Breast epithelium (tissue), 4 donors: Measurements from ENCODE around the gene VEPH1. TPM values are rescaled to one million over a fixed set of nuclear protein-coding genes. Genes with fewer than 3 reads are reported as not detected.
"Not testable (repeated sequence)": the region's sequence is repeated elsewhere in the genome, so short reads cannot be mapped to it uniquely, and the experiment has no call there.

Experiments used
- DNase-seq, 2 donors: peaks; one replicate each; pipeline ENCODE4 v3.0.0-alpha.2; 2019; ENCODE audit warnings: low spot score in 2 of 2
- H3K27ac ChIP-seq, 2 donors: fragments of 200-600 bp; sonication (generic) in 1 of 2; one replicate each; pipeline ENCODE4 v1.5.1; 2016 to 2019; ENCODE audit warnings: mild to moderate bottlenecking in 1 of 2
- H3K27me3 ChIP-seq, 2 donors: fragments of 200-600 bp; sonication (generic) in 1 of 2; one replicate each; pipeline versions ENCODE4 v1.5.1 to v1.6.0; 2017 to 2019; ENCODE audit warnings: control low read depth in 1 of 2, mild to moderate bottlenecking in 1 of 2
- H3K36me3 ChIP-seq: fragments of 200-600 bp; one replicate; pipeline ENCODE4 v1.5.1; 2019
- H3K4me1 ChIP-seq, 2 donors: fragments of 200-600 bp; sonication (generic); one replicate each; pipeline ENCODE4 v1.5.1; 2016 to 2019; ENCODE audit warnings: control low read depth in 1 of 2
- H3K4me3 ChIP-seq, 3 donors: fragments of 200-600 bp; sonication (generic); 1 replicate in 2 of 3; 2 replicates in 1 of 3; pipeline ENCODE4 v1.5.1; 2016 to 2019; ENCODE audit warnings: mild to moderate bottlenecking in 3 of 3, moderate library complexity in 2 of 3
- H3K9me3 ChIP-seq, 2 donors: fragments of 200-600 bp; sonication (generic) in 1 of 2; one replicate each; pipeline ENCODE4 v1.5.1; 2016 to 2019; ENCODE audit warnings: control low read depth in 1 of 2
- POLR2A ChIP-seq: fragments of 450-650 bp; IDR thresholded peaks from one replicate; pipeline ENCODE4 v1.6.1; 2016; ENCODE audit warnings: antibody characterized with exemption, mild to moderate bottlenecking, moderate library complexity
- POLR2AphosphoS5 ChIP-seq, 3 donors: sonication (generic); formaldehyde crosslinking; IDR thresholded peaks; one replicate each; pipeline ENCODE4 v1.6.1; 2017; ENCODE audit warnings: antibody characterized with exemption in 3 of 3
- intact Hi-C: fragments of 100-400 bp; cut with DNase I; formaldehyde crosslinking; loops from one replicate; pipeline ENCODE4 v1.15.1; 2023; ENCODE audit warnings: low total_unique reads
- total RNA-seq, 3 donors: library from RNA; depleted of rRNA; stranded (reverse); fragments of >200 nt; gene quantifications; one replicate each; pipeline ENCODE4 v1.1.0, GENCODE V29; 2016
- TF ChIP-seq, protein P1 (sequence below), 3 donors: fragments of 450-650 bp; IDR thresholded peaks; one replicate each; pipeline ENCODE4 v1.5.1; 2016 to 2017; ENCODE audit warnings: antibody characterized with exemption in 3 of 3, mild to moderate bottlenecking in 3 of 3, moderate library complexity in 3 of 3

The VEPH1 gene
- total RNA-seq, 3 donors from 2014 or later, result under 0.01 to 20.9 (median 8.8) TPM

GRCh38 chr3:157330206-157330605 is 173.0 kb downstream of the VEPH1 start:
- H3K4me1 ChIP-seq, result no peaks in the 10 kb centered on the region
- intact Hi-C loops, result no loop called here
- H3K27ac ChIP-seq, result no peak overlapping the region
- DNase-seq, result no peak
- no peaks in the 10 kb centered on the region for H3K9me3 ChIP-seq
- no peaks in the 10 kb centered on the region for H3K36me3 ChIP-seq
- no peaks in the 10 kb centered on the region for H3K27me3 ChIP-seq
- TF ChIP-seq, protein P1, sequence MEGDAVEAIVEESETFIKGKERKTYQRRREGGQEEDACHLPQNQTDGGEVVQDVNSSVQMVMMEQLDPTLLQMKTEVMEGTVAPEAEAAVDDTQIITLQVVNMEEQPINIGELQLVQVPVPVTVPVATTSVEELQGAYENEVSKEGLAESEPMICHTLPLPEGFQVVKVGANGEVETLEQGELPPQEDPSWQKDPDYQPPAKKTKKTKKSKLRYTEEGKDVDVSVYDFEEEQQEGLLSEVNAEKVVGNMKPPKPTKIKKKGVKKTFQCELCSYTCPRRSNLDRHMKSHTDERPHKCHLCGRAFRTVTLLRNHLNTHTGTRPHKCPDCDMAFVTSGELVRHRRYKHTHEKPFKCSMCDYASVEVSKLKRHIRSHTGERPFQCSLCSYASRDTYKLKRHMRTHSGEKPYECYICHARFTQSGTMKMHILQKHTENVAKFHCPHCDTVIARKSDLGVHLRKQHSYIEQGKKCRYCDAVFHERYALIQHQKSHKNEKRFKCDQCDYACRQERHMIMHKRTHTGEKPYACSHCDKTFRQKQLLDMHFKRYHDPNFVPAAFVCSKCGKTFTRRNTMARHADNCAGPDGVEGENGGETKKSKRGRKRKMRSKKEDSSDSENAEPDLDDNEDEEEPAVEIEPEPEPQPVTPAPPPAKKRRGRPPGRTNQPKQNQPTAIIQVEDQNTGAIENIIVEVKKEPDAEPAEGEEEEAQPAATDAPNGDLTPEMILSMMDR (IDR thresholded peaks at IDR 0.05), result no peak
- TF ChIP-seq POLR2AphosphoS5 (IDR thresholded peaks at IDR 0.05) (no peak), POLR2A (no peak)
- H3K4me3 ChIP-seq, result no peak overlapping the region

GRCh38 chr3:157329551-157329950 is 173.7 kb downstream of the VEPH1 start:
- Histone ChIP-seq H3K4me3 (no peak overlapping the region), H3K27me3 (no peaks in the 10 kb centered on the region), H3K4me1 (no peaks in the 10 kb centered on the region), H3K36me3 (no peaks in the 10 kb centered on the region), H3K27ac (no peak overlapping the region), H3K9me3 (no peaks in the 10 kb centered on the region)
- TF ChIP-seq POLR2AphosphoS5 (IDR thresholded peaks at IDR 0.05) (no peak), POLR2A (no peak)
- TF ChIP-seq, protein P1 (IDR thresholded peaks at IDR 0.05), result no peak
- DNase-seq, result no peak
- intact Hi-C loops, result no loop called here

- Histone ChIP-seq H3K36me3 (no peaks in the 10 kb centered on the region), H3K27me3 (no peaks in the 10 kb centered on the region), H3K27ac (no peak overlapping the region), H3K4me1 (no peaks in the 10 kb centered on the region), H3K9me3 (no peaks in the 10 kb centered on the region), H3K4me3 (no peak overlapping the region)
- no peak for TF ChIP-seq POLR2A
- TF ChIP-seq POLR2AphosphoS5 (IDR thresholded peaks at IDR 0.05), result no peak
- TF ChIP-seq, protein P1 (IDR thresholded peaks at IDR 0.05), result no peak
- no peak for DNase-seq
- intact Hi-C loops, result no loop called here
Measured at GRCh38 chr3:157327837-157328236, 175.4 kb downstream of the VEPH1 start.

DNA sequence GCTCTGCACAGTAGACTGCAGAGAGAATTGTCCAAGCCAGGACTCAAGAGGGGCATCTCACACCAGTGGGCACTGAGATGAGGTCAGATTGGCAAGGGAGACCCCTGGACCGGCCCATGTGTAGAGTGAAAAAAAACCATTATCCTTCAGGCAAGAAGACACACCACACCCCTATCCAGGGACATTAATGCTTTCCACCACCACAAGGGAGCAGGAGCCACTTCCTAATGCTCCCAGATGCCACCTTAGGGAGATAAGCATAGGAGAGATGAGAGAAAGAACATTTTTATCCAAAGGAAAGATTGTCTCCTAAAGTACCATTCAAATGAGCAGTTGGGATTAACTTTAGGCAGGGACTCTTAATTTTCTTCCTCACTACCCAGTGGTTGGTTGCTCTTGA is 176.2 kb downstream of the VEPH1 start:
- no peaks in the 10 kb centered on the region for H3K36me3 ChIP-seq
- intact Hi-C loops, result no loop called here
- DNase-seq, result no peak
- no peak for TF ChIP-seq POLR2A
- TF ChIP-seq, protein P1 (IDR thresholded peaks at IDR 0.05), result no peak
- TF ChIP-seq POLR2AphosphoS5 (IDR thresholded peaks at IDR 0.05), result no peak
- no peak overlapping the region for H3K27ac ChIP-seq
- no peaks in the 10 kb centered on the region for H3K9me3 ChIP-seq
- H3K4me1 ChIP-seq, result no peaks in the 10 kb centered on the region
- H3K27me3 ChIP-seq, result no peaks in the 10 kb centered on the region
- no peak overlapping the region for H3K4me3 ChIP-seq

- H3K4me1 ChIP-seq, H3K9me3 ChIP-seq, DNase-seq, intact Hi-C loops, H3K4me3 ChIP-seq, H3K27me3 ChIP-seq, H3K27ac ChIP-seq, H3K36me3 ChIP-seq: not testable (repeated sequence)
Measured at GRCh38 chr3:157324869-157325268, 178.3 kb downstream of the VEPH1 start.

GRCh38 chr3:157323360-157323759 is 179.9 kb downstream of the VEPH1 start:
- no peaks in the 10 kb centered on the region for H3K9me3 ChIP-seq
- no peaks in the 10 kb centered on the region for H3K36me3 ChIP-seq
- H3K4me3 ChIP-seq, result no peak overlapping the region
- no peak overlapping the region for H3K27ac ChIP-seq
- no peak for TF ChIP-seq POLR2AphosphoS5 (IDR thresholded peaks at IDR 0.05)
- TF ChIP-seq, protein P1 (IDR thresholded peaks at IDR 0.05), result no peak
- no peak for TF ChIP-seq POLR2A
- H3K4me1 ChIP-seq, result no peaks in the 10 kb centered on the region
- intact Hi-C loops, result no loop called here
- no peaks in the 10 kb centered on the region for H3K27me3 ChIP-seq
- DNase-seq, result no peak
